ENCODE data around the gene IL1F10. TPM values are rescaled to one million over a fixed set of nuclear protein-coding genes. Genes with fewer than 3 reads are reported as not detected.

The IL1F10 gene
- total and polyA plus RNA-seq, 2 donors (not counting 3 experiments of a cell fraction or from before 2014, with no cell fraction given), result not detected

- Histone ChIP-seq H3K9me1 (replicated peaks; ENCODE audit: control insufficient read depth, extremely low read depth, insufficient read depth, low read length) (no peaks in the 10 kb centered on the region), H3K9me3 (replicated peaks; ENCODE audit: control insufficient read depth, insufficient read depth, low read length) (no peaks in the 10 kb centered on the region), H3K4me2 (ENCODE audit: insufficient read depth, low read length) (no peak overlapping the region), H3K27me3 (ENCODE audit: control insufficient read depth in 2 of 2, insufficient read depth in 2 of 2, low read length in 2 of 2) (peaks cover 0 to 1% of the 10 kb centered on the region in 2 experiments), H3K4me3 (replicated peaks in 1 of 3; ENCODE audit: insufficient read depth in 1 of 3, low read depth in 1 of 3, low read length in 3 of 3) (no peak overlapping the region), H3K9ac (replicated peaks; ENCODE audit: extremely low read depth, insufficient read depth, low read length) (no peak overlapping the region), H3K27ac (ENCODE audit: insufficient read depth, low read depth, low read length) (no peak overlapping the region), H4K20me1 (replicated peaks; ENCODE audit: control insufficient read depth, extremely low read depth, insufficient read depth, low read length) (no peaks in the 10 kb centered on the region), H2AFZ (ENCODE audit: low read depth, low read length) (no peak overlapping the region), H3K4me1 (ENCODE audit: control insufficient read depth, extremely low read depth, insufficient read depth, low read length) (no peaks in the 10 kb centered on the region), H3K79me2 (ENCODE audit: control insufficient read depth, insufficient read depth, low read length) (no peaks in the 10 kb centered on the region), H3K36me3 (ENCODE audit: control insufficient read depth in 2 of 2, extremely low read depth in 1 of 2, insufficient read depth in 2 of 2, low read length in 2 of 2) (no peaks in the 10 kb centered on the region)
- no peak for TF ChIP-seq POLR2AphosphoS5 (IDR thresholded peaks at IDR 0.05; ENCODE audit: insufficient read depth, low read depth, low read length)
- no peak for TF ChIP-seq MYC (IDR thresholded peaks at IDR 0.05; ENCODE audit: low read depth, low read length)
- TF ChIP-seq EZH2 (IDR thresholded peaks at IDR 0.05; ENCODE audit: borderline replicate concordance, low read depth, low read length, severe bottlenecking), result no peak
- no peak for TF ChIP-seq POLR2A (IDR thresholded peaks at IDR 0.05; ENCODE audit: low read depth, low read length)
- no peak for TF ChIP-seq JUN (IDR thresholded peaks at IDR 0.05; ENCODE audit: borderline replicate concordance, insufficient read depth, insufficient read length, low read depth)
- TF ChIP-seq, protein P1, sequence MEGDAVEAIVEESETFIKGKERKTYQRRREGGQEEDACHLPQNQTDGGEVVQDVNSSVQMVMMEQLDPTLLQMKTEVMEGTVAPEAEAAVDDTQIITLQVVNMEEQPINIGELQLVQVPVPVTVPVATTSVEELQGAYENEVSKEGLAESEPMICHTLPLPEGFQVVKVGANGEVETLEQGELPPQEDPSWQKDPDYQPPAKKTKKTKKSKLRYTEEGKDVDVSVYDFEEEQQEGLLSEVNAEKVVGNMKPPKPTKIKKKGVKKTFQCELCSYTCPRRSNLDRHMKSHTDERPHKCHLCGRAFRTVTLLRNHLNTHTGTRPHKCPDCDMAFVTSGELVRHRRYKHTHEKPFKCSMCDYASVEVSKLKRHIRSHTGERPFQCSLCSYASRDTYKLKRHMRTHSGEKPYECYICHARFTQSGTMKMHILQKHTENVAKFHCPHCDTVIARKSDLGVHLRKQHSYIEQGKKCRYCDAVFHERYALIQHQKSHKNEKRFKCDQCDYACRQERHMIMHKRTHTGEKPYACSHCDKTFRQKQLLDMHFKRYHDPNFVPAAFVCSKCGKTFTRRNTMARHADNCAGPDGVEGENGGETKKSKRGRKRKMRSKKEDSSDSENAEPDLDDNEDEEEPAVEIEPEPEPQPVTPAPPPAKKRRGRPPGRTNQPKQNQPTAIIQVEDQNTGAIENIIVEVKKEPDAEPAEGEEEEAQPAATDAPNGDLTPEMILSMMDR (IDR thresholded peaks at IDR 0.05; ENCODE audit: extremely low read depth in 1 of 2, insufficient read depth in 1 of 2, low read depth in 1 of 2, low read length in 2 of 2), result no peak
- TF ChIP-seq FOS (IDR thresholded peaks at IDR 0.05; ENCODE audit: borderline replicate concordance, insufficient read depth, low read length), result no peak
- no peak for TF ChIP-seq MAX (IDR thresholded peaks at IDR 0.05; ENCODE audit: insufficient read depth, insufficient read length)
- no peak for TF ChIP-seq GATA2 (IDR thresholded peaks at IDR 0.05; ENCODE audit: insufficient read depth, insufficient read length, low read depth, low read length)
- ChIA-PET POLR2A (no interaction called here), CTCF (no interaction called here)
- DNase-seq (ENCODE audit: low read depth, low spot score) (no peak), FAIRE-seq (no peak)
- intact Hi-C loops (cut with micrococcal nuclease), result no loop called here
- dilution Hi-C loops (cut with MboI; ENCODE audit: extremely low pct_ligation_motif_present, low sequenced_read_pairs), result no loop called here
- no TSS peak for BruUV-seq (replicated peaks)
Measured at GRCh38 chr2:113021312-113021711, 46.5 kb upstream of the IL1F10 start.

All from endothelial cell of umbilical vein (primary cell).